Ectodermal cell (in vitro differentiated cells): ENCODE results near the gene FSD1.

ENCODE experiments used
- H3K27ac ChIP-seq: 2 replicates; pipeline ENCODE4 v1.7.0; 2013; ENCODE audit warnings: mild to moderate bottlenecking, low read depth, low read length; ENCODE audit not compliant: insufficient read depth, poor library complexity, severe bottlenecking
- H3K27me3 ChIP-seq: 2 replicates; pipeline ENCODE4 v1.7.0; 2013; ENCODE audit warnings: mild to moderate bottlenecking, low read length; ENCODE audit not compliant: insufficient read depth, control insufficient read depth, poor library complexity, severe bottlenecking
- H3K36me3 ChIP-seq: one replicate; pipeline ENCODE4 v1.7.0; 2013; ENCODE audit warnings: low read length; ENCODE audit not compliant: control insufficient read depth, insufficient read depth
- H3K4me1 ChIP-seq: one replicate; pipeline ENCODE4 v1.7.0; 2013; ENCODE audit warnings: low read length; ENCODE audit not compliant: control insufficient read depth, insufficient read depth
- H3K4me3 ChIP-seq: 2 replicates; pipeline ENCODE4 v1.7.0; 2013; ENCODE audit warnings: low read depth, low read length, control low read depth; ENCODE audit not compliant: insufficient read depth
- H3K9me3 ChIP-seq: 2 replicates; pipeline ENCODE4 v1.7.0; 2013; ENCODE audit warnings: mild to moderate bottlenecking, low read length, moderate library complexity; ENCODE audit not compliant: control insufficient read depth
- WGBS, 2 experiments: methylation state at CpG; one replicate each; pipeline ENCODE4 v1.1.7; 2013; ENCODE audit warnings: missing lambda C conversion rate in 2 of 2; 5-methylcytosine and 5-hydroxymethylcytosine counted together

The FSD1 gene

GRCh38 chr19:4370418-4371041 is 66.1 kb downstream of the FSD1 start:
- Histone ChIP-seq H3K27me3 (no peaks in the 10 kb centered on the region), H3K27ac (no peak overlapping the region), H3K4me1 (peaks cover 35% of the 10 kb centered on the region), H3K36me3 (no peaks in the 10 kb centered on the region), H3K9me3 (no peaks in the 10 kb centered on the region), H3K4me3 (no peak overlapping the region)
- WGBS, 2 experiments: 90 to 93% methylated on average over 15 of the region's 15 CpGs

DNA sequence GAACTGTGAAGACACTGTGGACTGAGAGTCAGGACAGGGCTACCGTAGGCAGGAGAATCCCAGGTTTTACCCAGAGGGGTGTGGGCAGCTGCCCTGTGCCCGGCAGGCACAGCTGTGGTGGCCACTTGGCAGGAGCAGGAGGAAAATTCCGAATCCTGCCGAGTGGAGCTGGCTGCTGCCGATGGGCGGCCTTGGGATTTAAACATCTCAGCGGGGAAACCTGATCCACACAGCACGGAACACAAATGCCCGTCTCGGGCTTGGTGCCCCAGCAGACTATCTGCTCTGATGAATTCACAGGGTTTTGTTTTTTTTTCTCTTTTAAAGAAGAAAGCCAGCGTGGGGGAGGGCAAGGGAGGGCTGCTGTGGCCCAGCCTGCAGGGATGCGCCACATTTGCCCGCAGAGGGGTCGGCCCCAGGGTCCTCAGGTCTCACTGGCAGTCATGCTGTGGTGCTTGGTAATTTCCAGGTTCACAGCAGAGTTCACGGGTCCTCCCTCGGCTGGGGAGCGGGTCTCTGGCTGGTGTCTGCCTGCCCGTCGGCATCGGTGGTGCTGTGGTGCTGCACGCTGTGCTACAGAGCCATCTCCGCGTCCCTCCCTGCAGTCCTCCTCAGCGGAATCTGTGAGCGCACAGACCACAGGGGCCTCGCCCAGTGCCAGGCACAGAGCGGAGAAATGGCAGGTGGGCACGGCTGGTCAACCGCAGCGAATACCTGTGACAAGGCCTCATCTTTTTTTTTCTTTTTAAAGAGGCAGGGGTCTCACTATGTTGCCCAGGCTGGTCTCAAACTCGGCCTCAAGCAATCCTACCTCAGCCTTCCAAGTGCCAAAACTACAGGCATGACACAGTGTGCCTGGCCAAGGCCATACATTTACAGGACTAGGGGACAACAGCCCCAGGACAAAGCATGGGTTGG is 67.1 kb downstream of the FSD1 start:
- H3K27ac ChIP-seq: no peak overlapping the region
- no peak overlapping the region for H3K4me3 ChIP-seq

GRCh38 chr19:4372165-4373012 is 68.0 kb downstream of the FSD1 start:
- Histone ChIP-seq H3K4me1 (peaks cover 54% of the 10 kb centered on the region), H3K9me3 (no peaks in the 10 kb centered on the region), H3K36me3 (no peaks in the 10 kb centered on the region), H3K27ac (no peak overlapping the region), H3K27me3 (no peaks in the 10 kb centered on the region), H3K4me3 (no peak overlapping the region)
- 93 to 94% methylated on average over 22 of the region's 22 CpGs for WGBS, 2 experiments

More for the DNA sequence above, 67.1 kb downstream of the FSD1 start:
- Histone ChIP-seq H3K9me3 (no peaks in the 10 kb centered on the region), H3K36me3 (no peaks in the 10 kb centered on the region), H3K4me1 (peaks cover 45% of the 10 kb centered on the region), H3K27me3 (no peaks in the 10 kb centered on the region)
- 86 to 88% methylated on average over 31 of the region's 31 CpGs for WGBS, 2 experiments

GRCh38 chr19:4373013-4373367 is 68.6 kb downstream of the FSD1 start:
- WGBS, 2 experiments: 94% methylated on average over 8 of the region's 8 CpGs
- no peaks in the 10 kb centered on the region for H3K27me3 ChIP-seq
- no peaks in the 10 kb centered on the region for H3K36me3 ChIP-seq
- no peak overlapping the region for H3K4me3 ChIP-seq
- H3K4me1 ChIP-seq: peaks cover 59% of the 10 kb centered on the region
- H3K9me3 ChIP-seq: no peaks in the 10 kb centered on the region
- H3K27ac ChIP-seq: no peak overlapping the region
